HL-60/S4 treated with retinoic acid at 250 ng/mL for 4 days and 3 days (cell line): ENCODE data around the gene NOX5.

ENCODE experiments used
- in situ Hi-C: fragments of 300-500 bp; cut with MboI; formaldehyde crosslinking; loops from 2 replicates; pipeline ENCODE4 v1.7.0; 2022; ENCODE audit warnings: low sequenced_read_pairs

Gene NOX5

DNA sequence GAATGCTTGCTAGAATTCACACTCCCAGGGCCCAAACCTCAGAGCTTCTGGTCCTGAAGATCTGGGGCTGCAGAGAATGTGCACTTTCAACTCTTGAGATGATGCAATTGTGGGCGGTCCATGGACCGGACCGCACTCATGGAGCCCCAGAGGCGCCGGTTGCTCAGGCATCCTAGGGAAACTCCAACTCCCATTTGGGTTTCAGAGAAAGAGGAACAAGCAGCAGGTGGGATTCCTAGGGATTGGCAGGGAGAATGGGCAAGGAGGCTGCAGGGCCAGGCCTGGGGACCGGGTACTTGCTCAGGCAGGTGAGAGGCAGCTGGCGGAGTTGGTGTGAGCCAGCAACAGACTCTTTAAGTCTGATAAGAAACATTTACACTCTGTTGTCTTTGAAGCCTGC is 3.5 kb downstream of the NOX5 start:
- in situ Hi-C loops, result no loop called here

DNA sequence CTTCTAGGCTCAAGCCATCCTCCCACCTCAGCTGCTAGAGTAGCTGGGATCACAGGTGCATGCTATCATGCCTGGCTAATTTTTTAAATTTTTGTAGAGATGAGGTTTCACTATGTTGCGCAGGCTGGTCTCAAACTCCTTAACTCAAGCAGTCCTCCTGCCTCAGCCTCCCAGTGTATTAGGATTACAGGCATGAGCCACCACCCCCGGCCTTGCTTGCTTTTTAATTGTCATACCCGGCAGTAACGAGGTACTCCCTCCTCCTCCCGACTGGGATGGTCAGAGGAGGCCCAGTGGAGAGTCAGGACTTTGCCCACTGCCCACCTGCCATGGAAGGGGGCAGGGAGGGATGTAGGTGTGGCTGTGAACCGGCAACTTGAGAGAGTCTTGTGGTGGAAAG is 4.5 kb downstream of the NOX5 start:
- in situ Hi-C loops, result no loop called here

DNA sequence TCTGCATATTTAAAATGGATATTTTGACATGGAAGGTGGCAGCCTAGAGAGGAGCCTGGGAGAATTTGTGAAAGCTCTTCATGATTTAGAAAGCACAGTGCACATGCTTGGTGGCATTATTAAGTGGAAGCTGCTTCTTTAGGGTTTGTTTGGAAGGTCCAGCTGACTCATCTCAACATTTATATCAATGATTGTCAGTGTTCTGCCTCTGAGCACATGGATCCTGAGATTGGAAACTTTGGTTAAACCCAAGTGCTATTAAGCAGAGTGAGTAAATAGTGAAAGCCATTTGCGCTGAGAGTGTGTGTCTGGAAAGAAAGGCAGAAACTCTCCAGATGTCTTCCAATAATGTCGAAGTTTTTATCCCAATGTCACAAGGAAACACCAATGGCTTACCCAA is 7.4 kb downstream of the NOX5 start:
- in situ Hi-C loops, result no loop called here

DNA sequence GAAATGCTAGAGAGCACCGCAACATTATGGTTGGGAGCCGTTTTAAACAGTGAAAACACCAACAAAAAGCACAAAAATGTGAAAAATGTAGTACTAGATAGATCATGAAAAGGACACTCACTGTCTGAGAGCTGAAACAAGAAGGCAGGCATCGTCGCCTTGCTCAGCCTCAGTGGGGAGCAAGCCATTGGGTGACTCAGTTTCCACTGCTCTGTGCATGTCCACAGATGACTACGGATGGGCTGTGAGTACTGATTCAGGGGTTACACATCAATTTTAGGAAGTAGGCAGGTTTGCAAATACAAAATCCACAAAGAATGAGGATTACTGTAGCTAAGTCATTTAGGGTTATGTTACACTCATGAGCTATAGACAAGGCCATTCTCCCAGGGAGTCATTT is 10.8 kb downstream of the NOX5 start:
- in situ Hi-C loops, result no loop called here

DNA sequence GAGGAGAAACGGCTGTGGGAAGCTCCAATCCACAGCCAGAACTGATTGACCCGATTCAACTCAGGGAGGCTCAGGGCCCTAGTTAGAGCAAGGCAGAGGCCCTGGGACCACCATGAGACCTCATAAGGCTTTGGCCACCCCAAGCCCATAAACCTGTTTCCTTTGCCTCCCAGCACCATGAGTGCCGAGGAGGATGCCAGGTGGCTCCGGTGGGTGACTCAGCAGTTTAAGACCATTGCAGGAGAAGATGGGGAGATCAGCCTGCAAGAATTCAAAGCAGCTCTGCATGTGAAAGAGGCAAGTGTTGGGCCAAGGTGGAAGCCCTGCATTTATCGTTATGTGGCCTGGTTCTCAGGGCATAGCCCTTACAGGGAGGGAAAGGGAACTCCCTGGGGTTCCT is 11.9 kb downstream of the NOX5 start:
- in situ Hi-C loops, result no loop called here

DNA sequence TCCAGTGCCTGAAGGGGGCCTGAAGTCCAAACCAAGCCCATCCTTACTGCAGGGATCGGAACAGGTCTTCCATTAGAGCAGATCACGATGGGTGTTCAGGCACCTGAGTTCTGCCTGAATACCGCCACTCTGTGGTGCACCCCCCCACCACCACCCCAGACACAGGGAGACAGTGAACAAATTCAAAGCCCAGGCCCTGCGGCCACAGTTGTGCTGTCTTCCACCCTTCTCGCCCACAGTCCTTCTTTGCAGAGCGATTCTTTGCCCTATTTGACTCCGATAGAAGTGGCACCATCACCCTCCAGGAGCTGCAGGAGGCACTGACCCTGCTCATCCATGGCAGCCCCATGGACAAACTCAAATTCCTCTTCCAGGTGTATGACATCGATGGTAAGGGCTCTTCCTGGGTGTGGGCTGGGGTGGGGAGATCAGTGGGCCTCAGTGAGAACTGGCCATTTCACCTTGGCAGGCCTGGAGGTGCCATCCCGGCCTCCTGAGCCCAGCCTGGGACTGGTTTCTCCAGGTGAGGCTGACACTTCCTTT is 13.6 kb downstream of the NOX5 start:
- in situ Hi-C loops, result no loop called here

DNA sequence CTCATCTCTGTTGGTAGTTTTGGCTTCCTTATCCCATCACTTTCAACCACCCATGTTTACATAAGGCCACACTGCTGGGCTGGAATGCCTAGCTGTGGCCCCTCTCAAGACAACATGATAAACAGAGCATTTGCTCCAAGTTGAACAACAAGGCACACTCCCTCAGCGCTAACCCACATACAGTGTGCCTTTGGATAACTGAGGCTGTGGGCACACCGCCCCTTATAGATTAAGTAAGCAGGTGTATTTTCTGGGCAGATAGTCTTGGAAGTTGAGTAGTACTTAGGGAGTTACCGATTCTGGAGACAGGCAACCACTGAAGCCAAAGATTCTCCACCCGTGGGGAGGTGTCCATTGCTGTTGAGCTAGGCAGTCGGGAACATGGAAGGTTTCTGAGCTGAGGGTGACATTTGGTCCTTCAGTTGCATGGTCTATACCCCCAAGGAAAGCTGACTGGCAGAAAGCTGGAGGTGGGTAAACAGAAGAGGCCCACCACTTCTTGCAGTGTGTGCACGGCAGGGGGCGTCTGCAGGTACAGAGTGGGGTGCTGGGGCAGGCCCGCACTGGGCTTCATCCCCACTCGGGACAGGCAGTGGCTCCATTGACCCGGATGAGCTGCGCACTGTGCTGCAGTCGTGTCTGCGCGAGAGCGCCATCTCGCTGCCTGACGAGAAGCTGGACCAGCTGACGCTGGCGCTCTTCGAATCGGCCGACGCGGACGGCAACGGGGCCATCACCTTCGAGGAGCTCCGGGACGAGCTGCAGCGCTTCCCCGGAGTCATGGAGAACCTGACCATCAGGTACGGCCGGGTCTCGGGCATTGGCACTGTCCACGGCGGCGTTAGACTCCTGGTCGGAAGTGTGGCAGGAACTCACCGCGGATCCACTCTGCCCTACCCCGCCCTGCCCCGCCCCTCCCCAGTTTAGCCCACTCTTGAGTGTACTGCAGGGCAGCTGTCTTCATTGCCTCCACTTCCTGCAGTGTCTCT is 16.8 kb downstream of the NOX5 start:
- in situ Hi-C loops, result no loop called here

DNA sequence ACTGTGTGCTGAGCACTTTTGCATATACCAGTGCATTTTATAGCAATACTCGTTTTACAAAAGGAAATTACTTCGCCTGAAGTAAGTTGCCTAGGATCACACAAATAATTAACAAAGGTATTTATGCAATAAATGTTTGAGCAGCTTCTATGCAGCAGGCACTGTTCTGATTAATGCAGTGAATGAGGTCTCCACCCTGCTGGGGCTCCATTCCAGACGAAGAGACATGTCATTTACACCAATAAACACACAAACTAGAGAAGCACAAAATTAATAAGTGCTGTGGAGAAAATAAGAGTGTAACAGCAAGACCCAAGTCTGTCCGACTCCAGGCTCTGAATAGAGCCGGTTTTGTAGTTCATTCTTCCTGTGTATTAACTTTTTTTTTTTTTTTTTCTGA is 17.5 kb downstream of the NOX5 start:
- in situ Hi-C loops, result no loop called here

DNA sequence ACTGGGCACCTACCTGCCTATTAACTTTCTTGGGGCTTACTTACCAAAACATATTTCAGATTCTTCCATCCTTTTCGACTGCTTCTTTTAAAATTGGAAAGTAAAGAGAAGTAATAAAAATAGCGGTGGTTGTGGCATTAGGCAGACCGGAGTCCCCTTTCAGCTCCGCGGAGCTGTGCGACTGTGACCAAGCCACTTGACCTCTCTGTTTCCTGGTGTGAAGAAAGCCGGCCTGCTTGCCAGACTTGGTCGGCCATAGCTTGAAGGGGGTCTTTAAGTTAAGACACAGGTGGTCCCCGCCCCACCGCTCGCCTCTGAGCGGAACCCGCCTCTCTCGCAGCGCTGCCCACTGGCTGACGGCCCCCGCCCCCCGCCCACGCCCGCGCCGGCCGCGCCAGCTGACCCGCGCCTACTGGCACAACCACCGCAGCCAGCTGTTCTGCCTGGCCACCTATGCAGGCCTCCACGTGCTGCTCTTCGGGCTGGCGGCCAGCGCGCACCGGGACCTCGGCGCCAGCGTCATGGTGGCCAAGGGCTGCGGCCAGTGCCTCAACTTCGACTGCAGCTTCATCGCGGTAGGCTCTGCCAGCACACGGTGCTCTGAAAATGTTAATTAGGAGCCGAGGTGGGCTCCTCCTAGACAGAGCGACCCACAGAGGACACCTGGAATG is 18.3 kb downstream of the NOX5 start:
- in situ Hi-C loops, result no loop called here

DNA sequence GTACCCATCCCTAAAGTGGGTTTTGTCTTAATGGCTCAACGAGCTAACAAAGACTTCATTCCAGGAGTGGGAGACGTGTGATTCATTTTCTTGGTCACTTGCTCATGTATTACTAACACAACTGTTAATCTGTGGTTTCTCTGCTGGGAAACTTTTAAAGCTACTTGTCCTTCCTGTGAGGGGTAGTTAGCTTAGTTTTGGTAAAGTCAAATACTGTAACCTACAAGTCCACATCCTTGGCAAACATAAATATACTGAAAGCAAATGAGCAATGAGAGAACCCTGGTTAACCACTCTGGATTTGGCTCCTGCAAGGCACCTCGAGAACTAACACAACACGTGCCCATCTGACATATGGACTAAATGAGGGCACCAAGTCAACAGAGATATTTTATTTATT is 19.9 kb downstream of the NOX5 start:
- in situ Hi-C loops, result no loop called here

DNA sequence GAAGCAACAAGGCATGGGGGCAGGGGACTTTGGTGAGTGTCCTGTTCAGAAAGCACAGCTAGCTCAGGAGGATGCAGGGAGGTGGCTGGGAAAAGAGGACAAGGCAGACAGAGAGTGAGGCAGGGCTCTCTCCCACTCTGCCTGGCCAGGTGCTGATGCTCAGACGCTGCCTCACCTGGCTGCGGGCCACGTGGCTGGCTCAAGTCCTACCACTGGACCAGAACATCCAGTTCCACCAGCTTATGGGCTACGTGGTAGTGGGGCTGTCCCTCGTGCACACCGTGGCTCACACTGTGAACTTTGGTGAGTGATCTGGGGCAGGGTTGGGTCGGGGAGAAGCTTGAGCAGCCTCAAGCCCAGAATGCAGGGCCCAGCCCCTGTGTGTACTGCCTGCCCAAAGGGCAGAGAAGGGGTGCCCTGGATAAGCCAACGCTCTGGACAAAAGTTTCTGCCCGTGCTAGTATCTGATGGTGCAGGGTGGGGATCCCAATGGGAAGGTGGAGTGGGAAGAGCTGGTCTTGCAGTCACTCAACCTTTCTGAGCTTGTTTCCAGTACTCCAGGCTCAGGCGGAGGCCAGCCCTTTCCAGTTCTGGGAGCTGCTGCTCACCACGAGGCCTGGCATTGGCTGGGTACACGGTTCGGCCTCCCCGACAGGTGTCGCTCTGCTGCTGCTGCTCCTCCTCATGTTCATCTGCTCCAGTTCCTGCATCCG is 20.9 kb downstream of the NOX5 start:
- in situ Hi-C loops, result no loop called here

DNA sequence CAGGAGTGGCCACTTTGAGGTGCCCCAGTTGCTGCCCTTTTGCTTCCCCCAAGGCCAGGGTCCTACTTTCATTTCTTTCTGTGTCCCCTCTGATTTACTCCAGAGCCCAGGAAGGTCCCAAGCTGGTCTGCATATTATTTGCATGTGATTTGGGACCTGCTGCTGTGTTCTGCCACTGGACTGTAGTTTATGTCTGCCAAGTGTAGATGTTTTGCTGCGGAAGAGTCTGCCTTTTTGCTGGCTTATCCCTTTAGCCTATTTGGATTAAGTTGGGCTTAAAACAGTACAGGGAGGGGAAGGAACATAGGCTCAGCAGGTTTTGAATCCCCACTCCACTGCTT is 21.4 kb downstream of the NOX5 start:
- in situ Hi-C loops, result no loop called here

DNA sequence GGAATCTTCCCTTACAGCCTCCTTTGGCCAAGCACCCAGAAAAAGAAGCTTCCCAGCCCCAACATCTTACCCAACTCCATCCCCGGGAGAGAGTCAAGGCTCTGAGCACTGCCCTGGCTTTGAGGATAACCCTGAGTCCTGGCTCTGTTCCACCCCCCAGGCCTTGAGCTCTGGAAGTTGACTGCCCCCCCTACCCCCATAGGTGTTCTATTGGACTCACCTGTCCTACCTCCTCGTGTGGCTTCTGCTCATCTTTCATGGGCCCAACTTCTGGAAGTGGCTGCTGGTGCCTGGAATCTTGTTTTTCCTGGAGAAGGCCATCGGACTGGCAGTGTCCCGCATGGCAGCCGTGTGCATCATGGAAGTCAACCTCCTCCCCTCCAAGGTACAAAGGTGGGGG is 22.3 kb downstream of the NOX5 start:
- in situ Hi-C loops, result no loop called here

DNA sequence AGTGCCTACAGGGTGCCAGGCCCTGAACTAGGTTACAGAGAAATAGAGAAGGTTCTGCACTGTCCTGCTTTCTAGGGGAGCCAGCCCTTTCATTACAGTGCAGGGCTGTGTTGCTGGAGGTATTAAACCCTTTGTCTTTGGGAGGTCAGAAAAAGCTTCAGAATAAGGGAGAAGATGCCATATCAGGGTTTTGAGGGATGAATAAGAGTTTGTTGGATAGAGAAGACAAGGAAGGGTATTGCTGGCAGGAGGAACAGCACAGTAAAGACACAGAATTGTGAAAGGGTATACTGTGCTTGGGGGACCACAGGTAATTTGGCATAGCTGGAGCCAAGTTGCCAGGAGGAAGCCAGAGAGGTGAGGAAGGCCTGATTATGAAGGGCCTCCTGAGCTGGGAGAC is 23.0 kb downstream of the NOX5 start:
- in situ Hi-C loops, result no loop called here

DNA sequence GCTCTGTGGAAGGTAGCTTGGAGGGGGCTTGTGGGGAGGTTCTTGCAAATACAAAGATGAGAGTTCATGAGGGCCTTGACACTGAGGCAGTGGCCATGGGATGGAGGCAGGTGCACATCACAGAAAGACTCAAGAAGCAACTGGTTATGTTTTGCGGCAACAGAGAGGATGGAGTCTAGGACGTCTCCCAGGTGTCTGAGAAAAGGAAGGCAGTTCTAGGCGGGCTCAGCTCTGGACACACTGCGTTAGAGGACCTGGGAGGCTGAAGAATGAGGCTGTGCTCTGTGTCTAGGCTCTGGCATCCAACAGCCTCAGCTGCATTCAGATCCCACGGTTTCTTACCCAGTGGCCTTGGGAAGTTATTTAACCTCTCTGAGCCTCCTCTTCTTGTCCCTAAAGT is 23.5 kb downstream of the NOX5 start:
- in situ Hi-C loops, result no loop called here

DNA sequence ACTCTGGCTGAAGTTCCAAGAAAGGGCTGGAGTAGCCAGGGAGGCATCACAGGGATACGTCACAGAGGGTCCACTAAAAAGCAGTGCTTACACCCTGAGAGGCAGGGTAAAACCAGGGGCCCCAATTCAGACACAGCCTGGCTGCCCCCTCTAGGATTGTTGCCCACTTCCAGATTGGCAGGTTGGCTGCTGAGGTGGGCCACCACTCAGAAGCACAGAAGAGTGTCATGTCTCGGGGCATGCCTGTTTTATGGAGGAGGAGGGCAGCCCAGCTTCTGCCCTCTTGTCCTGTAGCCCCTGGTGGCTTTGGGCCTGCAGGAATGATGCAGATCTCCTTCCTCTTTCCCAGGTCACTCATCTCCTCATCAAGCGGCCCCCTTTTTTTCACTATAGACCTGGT is 24.0 kb downstream of the NOX5 start:
- in situ Hi-C loops, result no loop called here

DNA sequence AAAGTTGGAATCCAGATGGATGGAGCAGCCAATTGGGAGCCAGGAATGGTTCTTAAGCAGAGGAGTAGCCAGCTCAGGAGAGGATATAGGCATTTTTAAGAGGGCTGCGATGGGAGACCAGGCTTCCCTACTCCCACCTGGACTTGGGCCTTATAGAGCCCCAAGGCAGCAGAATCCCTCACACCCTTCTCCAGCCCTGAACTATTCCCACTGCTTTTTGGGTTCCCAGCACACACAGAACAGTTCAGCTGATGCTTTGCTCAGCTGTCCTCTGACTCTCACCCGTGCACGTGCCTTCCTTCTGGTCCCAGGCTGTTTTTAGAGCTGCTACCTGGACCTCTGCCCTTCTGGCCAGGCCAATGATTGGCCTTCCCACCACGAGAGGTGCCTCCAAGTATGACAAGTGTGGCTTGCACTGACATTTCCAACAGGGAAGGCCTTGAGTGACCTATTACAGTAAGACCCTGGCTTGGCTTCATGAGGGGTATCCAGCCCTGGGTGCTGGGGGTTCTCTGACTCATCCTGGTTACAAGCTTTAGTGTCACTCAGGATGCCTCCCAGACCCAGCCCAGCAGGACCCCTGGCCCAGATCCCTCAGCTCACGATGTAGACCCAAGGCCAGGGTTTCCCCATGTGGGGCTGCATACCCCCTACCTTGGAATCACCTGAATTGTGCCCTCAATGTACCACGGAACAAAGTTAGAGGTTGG is 25.2 kb downstream of the NOX5 start:
- in situ Hi-C loops, result no loop called here

DNA sequence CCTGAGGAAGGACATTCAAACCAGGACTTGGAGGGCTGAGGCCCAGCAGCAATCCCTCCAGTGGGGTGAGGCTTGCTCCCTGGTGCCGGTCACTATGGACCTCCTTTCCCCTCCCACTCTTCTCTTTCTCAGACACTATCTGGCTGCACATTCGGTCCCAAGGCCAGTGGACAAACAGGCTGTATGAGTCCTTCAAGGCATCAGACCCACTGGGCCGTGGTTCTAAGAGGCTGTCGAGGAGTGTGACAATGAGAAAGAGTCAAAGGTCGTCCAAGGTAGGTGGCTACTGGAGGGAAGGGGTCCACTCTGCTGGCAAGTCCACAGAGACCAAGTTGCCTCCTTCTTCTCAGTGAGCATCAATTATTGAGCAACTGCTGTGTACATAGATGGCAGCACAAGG is 28.0 kb downstream of the NOX5 start:
- in situ Hi-C loops, result no loop called here

DNA sequence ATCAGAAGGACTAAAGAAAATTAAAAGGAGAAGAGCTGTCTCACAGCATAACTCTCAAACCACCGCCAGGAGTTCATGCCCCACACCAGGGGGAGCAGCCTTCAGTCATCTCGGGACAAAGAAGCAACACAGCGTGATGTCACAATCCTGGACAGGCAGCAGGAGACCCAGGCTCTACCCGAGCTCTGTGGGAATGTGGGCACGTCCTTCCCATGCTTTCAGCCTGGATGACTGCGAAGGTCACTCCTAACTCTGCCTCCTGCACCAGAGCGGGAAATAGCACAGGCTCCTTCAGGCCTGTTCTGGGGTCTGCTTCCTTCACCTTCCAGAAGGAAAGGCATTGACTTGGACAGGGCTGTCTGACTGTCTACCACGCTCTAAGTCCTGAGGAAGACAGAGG is 31.3 kb downstream of the NOX5 start:
- in situ Hi-C loops, result no loop called here

DNA sequence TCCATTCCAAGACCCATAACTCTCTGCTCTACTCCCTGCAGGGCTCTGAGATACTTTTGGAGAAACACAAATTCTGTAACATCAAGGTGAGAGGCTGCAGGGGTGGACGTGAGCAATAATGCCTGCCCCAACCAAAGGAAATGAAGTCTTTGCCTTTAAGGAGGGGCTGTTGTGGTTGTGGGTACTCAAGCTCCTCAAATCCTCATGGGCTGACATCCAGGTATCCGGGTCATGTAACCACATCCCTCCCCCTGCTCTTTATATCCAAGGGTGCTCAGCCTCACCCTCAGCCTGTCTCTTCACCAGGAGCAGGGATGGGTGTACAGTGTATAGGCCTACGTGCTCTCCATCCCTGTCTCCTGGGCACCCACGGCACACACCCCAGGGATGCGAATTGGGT is 32.3 kb downstream of the NOX5 start:
- in situ Hi-C loops, result no loop called here

DNA sequence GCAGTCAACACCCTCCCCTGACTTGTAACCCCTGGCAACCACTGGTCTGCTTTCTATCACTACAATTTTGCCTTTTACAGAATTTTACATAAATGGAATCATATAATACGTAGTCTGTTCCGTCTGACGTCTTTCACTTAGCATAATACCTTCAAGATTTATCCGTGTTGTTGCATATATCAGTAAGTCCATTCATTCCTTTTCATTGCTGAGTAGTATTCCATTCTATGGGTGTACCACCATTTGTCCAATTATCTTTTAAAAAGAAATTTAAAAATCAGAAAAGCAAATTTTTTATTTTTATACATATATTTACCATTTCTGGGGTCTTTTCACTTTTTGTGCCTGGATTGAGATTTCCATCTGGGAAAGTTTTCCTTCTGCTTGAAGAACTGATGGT is 35.5 kb downstream of the NOX5 start:
- in situ Hi-C loops, result loop anchor here (25.0 kb wide), 1 partner anchor 362 kb away; the partner anchor contains the start of gene KIF23
